HG03196 (cell line): ENCODE measurements around the gene NEURL3.
"Not testable (repeated sequence)": the region's sequence is repeated elsewhere in the genome, so short reads cannot be mapped to it uniquely, and the experiment has no call there.

Experiments
- ATAC-seq: cut with Tn5 transposase; IDR thresholded peaks from one replicate; pipeline ENCODE4 v1.9.1; 2021; ENCODE audit not compliant: unreplicated experiment

The NEURL3 gene

GRCh38 chr2:96489261-96489660 is 15.9 kb downstream of the NEURL3 start:
- no peak for ATAC-seq

- no peak for ATAC-seq
These were observed 18.5 kb downstream of the NEURL3 start for GRCh38 chr2:96486696-96487095.

- ATAC-seq, result peak; percentile 87
These were observed 19.2 kb downstream of the NEURL3 start for GRCh38 chr2:96485751-96486651.

- ATAC-seq, result peak; percentile 3
These were observed 19.8 kb downstream of the NEURL3 start for GRCh38 chr2:96485350-96485749.

GRCh38 chr2:96484091-96484490 is 21.1 kb downstream of the NEURL3 start:
- no peak for ATAC-seq

GRCh38 chr2:96477458-96477857 is 27.7 kb downstream of the NEURL3 start:
- no peak for ATAC-seq

- ATAC-seq, result no peak
These were observed 33.4 kb downstream of the NEURL3 start for GRCh38 chr2:96471772-96472171.

GRCh38 chr2:96470636-96471035 is 34.5 kb downstream of the NEURL3 start:
- no peak for ATAC-seq

- no peak for ATAC-seq
These were observed 35.0 kb downstream of the NEURL3 start for GRCh38 chr2:96470109-96470508.

GRCh38 chr2:96468904-96469303 is 36.3 kb downstream of the NEURL3 start:
- no peak for ATAC-seq

- no peak for ATAC-seq
These were observed 40.5 kb downstream of the NEURL3 start for GRCh38 chr2:96464651-96465050.

- ATAC-seq, result no peak
These were observed 41.1 kb downstream of the NEURL3 start for GRCh38 chr2:96464061-96464460.

- ATAC-seq, result no peak
These were observed 42.0 kb downstream of the NEURL3 start for GRCh38 chr2:96463119-96463518.

GRCh38 chr2:96461616-96462015 is 43.5 kb downstream of the NEURL3 start:
- not testable (repeated sequence) for ATAC-seq

GRCh38 chr2:96452053-96452452 is 53.1 kb downstream of the NEURL3 start:
- no peak for ATAC-seq

GRCh38 chr2:96449637-96450036 is 55.5 kb downstream of the NEURL3 start:
- no peak for ATAC-seq

- no peak for ATAC-seq
These were observed 56.0 kb downstream of the NEURL3 start for GRCh38 chr2:96449174-96449573.

- ATAC-seq, result no peak
These were observed 57.4 kb downstream of the NEURL3 start for GRCh38 chr2:96447726-96448125.
